ENCODE measurements around the gene ARID2.
A peak's percentile ranks its signal among the peaks of the same experiment; 100 is the strongest.

ARID2 gene, protein sequence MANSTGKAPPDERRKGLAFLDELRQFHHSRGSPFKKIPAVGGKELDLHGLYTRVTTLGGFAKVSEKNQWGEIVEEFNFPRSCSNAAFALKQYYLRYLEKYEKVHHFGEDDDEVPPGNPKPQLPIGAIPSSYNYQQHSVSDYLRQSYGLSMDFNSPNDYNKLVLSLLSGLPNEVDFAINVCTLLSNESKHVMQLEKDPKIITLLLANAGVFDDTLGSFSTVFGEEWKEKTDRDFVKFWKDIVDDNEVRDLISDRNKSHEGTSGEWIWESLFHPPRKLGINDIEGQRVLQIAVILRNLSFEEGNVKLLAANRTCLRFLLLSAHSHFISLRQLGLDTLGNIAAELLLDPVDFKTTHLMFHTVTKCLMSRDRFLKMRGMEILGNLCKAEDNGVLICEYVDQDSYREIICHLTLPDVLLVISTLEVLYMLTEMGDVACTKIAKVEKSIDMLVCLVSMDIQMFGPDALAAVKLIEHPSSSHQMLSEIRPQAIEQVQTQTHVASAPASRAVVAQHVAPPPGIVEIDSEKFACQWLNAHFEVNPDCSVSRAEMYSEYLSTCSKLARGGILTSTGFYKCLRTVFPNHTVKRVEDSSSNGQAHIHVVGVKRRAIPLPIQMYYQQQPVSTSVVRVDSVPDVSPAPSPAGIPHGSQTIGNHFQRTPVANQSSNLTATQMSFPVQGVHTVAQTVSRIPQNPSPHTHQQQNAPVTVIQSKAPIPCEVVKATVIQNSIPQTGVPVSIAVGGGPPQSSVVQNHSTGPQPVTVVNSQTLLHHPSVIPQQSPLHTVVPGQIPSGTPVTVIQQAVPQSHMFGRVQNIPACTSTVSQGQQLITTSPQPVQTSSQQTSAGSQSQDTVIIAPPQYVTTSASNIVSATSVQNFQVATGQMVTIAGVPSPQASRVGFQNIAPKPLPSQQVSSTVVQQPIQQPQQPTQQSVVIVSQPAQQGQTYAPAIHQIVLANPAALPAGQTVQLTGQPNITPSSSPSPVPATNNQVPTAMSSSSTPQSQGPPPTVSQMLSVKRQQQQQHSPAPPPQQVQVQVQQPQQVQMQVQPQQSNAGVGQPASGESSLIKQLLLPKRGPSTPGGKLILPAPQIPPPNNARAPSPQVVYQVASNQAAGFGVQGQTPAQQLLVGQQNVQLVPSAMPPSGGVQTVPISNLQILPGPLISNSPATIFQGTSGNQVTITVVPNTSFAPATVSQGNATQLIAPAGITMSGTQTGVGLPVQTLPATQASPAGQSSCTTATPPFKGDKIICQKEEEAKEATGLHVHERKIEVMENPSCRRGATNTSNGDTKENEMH (N-terminal part only)

DNA sequence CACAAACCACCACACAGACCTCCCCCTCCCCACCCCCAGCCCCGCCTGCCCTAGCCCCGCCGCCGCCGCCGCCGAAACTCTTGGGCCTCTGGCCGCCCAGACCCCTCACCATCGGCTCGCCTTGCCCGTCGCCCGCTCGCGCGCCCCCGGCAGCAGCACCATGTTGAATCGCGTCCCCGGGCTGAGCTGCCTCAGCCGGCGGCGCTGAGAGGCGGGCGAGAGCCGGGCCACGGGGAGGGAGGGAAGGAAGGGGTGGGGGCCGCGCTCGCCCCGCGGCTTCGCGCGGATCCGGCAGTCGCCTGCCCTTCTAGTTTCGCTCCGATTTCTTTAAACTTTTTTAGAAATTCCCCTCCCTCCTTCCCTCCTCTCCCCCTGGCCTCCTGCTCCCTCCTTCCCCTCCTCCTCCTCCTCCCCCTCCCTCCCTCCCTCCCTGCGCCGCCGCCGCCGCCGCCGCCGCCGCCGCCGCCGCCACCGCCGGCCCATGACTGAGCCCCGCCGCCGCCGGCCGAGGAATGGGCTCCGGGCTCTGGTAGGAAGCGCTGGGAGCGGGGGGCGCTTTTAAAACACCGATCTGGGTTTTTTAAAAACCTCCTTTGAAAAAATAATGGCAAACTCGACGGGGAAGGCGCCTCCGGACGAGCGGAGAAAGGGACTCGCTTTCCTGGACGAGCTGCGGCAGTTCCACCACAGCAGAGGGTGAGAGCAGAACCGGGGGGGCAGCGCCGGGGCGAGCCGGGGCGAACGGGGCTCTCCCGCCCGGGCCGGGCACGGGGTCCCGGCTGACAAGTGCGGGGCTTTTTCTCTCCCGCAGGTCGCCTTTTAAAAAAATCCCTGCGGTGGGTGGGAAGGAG lies at the start of gene ARID2:
Gene ARID2 (plus strand): TSS at position 474 of the 851 bp plus-strand sequence. CDS start 131 bp downstream, at position 605.
- peak; percentile 64 for DNase-seq

DNA sequence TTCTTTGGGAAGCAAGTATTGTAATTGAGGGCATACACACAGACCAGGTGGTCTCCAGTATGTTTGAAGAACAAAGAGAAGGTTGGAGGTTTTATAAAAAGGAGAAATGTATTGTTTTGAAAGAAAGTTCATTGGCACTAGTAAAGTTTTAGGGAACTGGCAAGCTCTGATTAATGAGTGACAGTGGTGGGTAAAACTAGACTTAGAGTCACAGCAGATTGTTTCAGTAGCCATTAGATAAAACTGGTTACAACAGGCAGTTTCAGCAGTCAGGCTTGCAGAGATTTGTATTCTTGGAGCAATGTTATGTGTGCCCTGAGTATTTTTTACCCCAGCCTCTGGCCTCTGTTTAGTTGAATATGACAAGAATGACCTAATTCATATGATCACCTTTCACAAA lies 49.1 kb upstream of the ARID2 start:
- DNase-seq = no peak

DNA sequence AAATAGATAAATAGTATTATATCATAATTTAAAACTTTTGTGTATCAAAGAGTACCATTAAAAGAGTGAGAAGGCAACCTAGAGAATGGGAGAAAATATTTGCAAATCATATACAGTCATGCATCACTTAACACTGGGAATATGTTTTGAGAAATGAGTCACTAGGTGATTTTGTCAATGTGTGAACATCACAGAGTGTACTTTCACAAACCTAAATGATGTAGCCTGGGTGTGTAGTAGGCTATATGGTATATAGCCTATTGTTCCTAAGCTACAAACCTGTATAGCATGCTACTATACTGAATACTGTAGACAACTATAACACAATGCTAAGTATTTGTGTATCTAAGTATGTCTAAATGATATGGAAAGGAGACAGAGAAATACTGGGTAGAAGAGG lies 48.0 kb upstream of the ARID2 start:
- DNase-seq = no peak

DNA sequence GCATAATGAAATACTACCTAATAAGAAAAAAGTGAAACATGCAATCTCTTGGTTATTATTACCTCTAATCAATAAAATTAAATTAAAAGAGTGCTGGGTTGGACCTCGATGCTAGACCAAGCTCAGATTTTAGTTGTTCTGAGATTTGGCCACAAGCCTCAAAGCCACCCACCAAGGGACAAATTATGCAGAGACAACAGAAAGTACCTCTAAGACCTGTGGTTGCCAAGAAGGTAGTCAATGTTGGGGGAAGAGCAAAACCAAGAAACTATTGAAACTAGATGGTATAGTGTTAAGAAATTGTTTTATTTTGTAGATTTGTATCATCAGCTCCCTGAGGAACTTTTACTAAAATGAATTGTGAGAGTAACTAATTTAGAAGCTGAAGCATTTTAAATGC lies 43.8 kb upstream of the ARID2 start:
- DNase-seq = no peak

DNA sequence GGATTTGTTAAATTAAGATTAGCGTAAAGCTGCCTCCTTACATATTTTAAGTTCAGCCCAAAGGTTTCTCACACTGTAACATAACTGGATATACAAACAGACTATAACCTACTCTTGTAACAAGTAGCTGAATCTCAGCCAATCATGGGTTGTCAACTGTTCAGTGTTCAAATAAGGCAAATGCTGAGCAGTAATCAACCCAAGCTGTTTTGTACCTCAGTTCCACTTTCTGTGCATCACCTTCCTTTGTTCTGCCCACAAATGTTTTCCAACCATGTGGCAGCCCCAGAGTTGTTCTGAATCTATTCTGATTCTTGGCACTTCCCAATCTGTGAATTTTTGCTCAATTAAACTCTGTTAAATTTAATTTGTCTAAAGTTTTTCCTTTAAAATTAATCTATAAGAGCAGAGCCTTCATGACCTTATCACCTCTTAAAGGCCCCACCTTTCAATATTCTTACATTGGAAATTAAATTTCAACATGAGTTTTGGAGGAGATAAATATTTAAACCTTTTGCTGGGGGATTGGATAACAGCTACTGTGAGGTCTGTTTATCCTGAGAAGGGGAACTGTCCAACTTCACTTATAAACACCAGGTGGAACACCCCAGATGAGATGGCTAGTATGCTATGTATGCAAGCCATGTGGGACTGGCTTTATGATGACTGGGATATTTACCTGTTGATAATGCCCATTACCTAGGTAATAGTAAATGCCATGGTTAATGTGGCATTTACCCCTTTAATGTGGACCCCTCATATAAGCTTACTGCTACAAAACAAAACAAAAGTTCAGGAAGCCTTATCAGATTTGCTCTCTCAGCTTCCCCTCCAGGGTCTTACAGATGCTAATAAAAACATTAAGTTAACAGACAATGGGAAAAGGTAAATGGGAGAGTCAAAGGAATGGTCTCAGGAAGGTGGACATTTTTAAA lies 42.2 kb upstream of the ARID2 start:
- DNase-seq = no peak

DNA sequence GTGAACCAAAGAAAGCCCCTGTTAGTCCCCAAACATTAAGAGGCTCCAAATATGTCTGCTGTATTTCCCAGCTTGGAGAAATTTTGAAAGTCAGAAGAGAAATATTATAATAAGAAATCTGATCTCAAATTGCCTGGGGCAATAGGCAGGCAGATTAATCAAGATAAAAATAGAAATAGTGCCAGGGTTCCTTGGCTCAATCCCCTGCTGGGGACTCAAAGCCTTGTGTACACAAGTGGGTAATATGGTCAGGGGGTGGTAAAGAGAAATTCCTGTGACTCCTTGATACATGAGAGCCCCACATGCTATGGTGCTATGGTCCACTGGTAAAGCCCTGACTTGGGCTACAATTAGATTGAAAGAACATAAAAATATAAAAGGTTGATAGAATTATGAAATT lies 41.3 kb upstream of the ARID2 start:
- DNase-seq = no peak

DNA sequence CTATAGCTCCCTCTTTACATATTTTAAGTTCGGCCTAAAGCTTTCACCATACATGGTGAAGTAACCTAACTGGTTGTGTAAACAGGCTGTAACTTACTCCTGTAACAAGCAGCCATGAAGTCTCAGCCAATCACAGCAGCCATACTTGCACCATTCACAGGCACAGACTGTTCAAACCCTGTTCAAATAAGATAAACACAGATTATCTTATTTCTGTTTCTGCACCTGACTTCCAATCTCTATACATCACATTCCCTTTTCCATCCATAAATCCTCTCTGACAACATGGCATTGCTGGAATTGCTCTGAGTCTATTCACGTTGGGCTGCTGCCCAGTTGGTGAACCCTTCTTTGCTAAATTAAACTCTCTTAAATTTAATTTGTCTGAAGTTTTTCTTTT lies 34.5 kb upstream of the ARID2 start:
- no peak for DNase-seq

DNA sequence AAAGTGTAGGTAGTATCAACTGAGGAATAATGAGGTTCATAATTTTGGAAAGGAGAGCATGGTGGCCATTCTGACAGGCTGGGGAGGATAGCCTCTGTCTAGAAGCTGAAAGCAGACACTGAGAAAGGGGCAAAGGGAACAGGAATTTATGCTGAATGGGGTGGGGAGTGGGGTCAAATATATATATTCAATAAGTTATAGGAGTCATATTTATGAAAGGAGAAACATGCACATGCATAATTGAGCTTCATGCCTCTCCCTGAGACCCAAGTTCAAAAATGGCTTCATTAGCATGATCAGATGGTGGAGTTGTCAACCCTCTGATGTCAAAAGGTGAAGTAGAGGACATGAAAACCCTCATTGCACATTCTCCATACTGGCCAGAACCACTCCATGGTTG lies 33.9 kb upstream of the ARID2 start:
- DNase-seq = no peak

DNA sequence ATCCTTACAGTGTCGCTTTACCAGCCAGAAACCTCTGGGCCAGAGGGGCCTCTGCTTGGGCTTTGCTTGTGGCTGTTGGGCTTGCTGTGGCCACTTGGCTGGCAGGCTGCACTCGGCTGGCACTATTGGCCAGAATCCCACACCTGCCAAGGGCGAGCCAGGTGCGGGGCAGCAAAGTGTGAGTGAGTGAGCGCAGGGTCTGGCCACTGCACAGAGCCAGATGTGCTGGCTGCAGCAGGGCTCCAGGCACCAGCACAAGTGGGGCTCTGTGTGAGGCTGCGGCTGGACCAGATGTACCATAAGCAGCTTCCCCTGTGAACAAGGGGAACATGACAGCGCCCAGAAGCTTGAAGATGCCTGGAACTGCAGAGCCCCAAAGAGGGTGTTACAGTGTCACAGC lies 33.5 kb upstream of the ARID2 start:
- no peak for DNase-seq

DNA sequence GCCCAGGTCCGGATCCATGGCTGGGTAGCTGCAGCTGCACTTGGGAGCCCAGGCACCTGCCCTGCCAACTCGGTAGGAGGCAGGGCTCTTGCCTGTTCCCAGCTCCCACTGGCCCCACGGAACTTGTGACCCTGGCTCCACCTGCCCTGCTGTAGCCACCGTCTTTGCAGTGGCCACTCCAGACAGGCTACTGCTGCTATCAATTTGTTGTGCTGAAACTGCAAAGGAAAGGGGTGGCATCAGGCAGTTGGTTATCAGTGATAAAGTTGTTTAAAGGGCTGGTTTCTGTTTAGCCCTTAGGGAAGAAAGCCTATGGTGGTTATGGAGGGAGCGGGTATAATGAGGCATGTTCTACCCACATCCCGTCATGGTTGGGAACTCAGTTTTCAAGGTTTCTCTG lies 32.1 kb upstream of the ARID2 start:
- no peak for DNase-seq

DNA sequence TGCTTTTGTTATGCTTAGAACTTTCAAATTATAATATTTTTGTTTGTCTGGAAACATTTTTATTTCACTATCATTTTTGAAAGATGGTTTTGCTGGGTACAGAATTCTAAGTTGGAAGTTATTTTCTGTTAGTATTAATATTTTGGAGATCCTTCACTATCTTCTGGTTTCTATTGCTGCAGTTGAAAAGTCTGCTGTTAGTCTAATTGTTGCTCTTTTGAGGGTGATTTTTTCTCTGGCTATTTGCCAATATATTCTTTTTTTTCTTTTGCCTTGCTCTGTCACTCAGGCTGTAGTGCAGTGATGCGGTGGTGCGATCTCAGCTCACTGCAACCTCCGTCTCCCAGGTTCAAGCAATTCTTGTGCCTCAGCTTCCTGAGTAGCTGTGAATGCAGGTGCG lies 28.2 kb upstream of the ARID2 start:
- DNase-seq = no peak

DNA sequence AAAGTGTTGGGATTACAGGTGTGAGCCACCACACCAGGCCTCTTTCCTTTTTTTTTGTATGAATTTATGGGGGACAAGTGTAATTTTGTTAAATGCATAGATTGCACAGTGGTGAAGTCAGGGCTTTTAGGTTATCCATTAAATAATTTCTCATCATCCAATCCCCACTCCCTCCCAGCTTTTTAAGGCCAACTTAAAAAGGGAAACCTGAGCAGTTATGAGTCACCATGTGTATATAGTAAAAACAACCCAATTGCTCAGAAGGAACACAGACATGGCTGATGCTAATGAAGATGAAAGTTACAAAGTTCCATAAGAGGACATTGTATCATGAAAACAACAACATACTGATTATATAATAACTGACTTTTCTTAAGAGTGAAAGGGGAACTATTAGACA lies 25.6 kb upstream of the ARID2 start:
- no peak for DNase-seq

DNA sequence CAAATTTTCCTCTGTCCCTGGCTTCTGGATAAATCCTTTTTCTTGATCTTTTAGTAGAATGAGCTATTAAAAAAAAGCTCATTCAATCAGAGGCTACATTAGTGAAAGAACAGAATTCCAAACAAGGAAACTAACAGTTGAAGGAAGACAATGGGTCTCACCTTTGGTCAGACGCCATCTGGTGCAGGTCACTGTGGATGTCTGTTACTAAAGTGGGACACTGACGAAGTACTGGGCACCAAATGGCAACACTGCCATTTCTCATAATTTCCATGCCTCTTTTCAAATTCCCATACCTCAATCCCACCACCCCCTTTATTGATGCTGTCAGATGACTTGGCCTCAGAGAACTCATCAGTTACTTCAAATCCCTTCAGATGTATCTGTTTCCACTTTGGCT lies 24.5 kb upstream of the ARID2 start:
- no peak for DNase-seq

DNA sequence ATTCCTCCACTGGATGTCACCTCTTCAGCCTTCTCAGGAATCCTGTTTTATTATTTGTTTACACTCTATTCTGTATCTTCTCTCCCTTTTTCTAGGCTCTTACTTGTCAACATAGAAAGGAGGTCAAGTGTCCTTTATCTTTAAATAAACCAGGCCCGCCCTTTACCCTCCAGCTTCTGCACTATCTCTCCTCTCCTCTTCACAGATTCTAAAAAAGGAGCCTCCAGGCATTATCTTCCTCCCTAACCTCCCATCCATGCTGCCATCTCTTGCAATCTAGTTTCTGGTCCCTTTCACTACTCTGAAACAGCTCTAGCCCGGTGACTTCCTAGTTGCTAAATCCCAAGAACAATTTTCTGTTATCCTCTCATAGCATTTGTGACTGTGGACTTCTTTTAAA lies 24.1 kb upstream of the ARID2 start:
- DNase-seq = no peak

DNA sequence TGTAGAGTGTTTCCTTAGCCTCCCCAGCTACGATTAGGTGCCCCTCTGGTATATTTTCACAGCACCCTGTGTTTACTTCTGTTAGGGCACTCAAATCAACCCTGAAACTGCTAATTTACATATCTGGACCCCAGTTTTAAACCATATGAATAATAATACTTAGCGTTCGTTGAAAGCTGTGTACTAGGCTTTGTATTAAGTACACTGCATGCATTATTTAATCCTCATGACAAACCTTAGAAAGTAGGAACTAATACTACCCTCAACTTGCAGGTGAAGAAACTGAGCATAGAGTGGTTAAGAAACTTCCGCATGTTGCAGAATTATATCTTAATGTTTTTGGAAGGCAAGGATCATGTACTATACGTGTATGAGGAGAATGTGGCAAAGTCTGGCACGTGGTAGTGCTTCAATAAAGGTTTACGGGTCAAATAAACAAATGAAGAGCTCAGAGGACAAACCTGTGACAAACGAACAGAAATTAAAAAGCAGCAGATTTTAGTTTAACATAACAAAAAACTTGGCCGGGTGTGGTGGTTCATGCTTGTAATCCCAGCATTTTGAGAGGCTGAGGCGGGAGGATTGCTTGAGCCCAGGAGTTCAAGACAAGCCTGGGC lies 22.2 kb upstream of the ARID2 start:
- no peak for DNase-seq

DNA sequence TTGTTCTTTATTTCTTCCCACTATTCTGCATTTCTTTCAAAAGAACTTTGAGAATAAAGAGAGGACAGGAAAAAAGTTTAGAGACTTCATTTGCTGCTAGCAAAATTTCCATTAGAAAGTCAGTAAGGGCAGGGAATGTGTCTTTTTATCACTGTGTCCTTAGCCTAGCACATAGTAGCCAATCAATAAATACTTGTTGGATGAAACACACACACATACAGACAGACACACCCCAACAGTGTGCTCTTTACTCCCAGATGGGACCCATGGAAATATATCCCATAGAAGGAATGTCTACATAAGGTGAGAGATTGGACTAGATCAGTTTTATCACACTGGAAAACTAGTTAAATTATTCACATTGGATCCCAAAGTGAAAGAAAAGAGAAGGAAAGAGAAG lies 21.1 kb upstream of the ARID2 start:
- DNase-seq = no peak

DNA sequence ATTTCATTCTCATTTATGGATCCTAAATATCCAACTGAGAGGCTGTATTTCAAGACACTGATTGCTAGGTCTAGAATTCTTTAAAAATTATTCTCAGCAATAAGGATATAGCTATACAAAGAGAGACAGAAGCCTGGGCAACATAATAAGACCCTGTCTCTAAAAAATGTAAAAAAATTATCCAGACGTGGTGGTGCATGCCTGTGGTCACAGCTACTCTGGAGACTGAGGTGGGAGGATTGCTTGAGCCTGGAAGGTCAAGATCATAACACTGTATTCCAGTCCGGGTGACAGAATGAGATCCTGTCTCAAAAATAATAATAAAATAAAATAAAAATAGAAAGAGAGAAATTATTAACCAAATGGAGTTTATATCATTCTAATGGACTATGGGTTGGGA lies 20.6 kb upstream of the ARID2 start:
- no peak for DNase-seq

DNA sequence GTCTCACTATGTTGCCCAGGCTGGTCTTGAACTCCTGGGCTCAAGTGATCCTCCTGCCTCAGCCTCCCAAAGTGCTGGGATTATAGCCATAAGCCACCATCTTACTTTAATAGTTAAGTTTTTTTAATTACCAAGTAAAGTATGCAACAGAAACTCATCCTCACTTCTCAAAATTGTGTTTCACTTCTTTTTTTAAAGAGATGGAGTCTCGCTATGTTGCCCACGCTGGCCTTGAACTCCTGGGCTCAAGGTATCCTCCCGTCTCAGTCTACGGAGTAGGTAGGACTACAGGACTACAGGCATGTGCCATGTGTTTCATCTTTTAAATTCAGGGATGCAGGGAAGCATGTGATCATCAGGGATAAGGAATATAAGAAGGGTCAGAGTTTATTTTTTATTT lies 17.2 kb upstream of the ARID2 start:
- DNase-seq = no peak

DNA sequence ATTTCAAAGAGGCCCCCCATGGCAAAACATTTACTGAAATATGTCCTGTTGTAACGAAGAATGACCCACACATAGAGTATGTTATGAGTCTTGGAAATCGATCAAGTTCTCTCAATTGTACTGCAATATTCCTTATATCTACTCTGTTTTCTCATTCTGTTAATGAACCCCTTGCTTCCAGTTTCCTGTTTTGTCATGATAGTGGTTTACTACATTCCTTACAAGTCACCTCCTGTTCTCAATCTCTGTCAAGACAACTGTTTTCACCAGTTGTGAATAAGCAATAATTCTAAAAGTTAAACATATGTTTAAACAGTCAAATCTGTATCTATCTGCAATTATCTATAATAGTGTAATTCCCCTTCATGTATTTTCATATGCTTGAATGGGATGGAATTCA lies 16.4 kb upstream of the ARID2 start:
- DNase-seq = no peak

DNA sequence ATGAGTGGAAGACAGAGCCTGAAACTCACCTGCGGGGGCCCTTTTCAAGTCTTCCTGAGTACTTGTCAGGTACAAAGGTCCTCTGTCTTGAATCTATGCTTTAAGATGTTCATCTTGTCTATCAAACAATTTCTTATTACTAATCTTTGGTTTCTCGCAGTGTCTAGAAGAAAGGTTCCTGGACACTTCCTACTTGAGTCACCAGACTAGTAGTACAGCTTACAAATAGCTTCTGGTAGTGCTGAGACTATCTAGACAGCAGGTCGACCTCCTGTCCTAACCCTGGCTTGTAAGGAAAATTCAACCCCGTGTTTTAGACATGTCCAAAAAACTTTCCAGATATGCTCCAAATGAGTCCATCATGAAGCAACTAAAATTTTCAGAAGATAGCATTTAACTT lies 11.2 kb upstream of the ARID2 start:
- no peak for DNase-seq

DNA sequence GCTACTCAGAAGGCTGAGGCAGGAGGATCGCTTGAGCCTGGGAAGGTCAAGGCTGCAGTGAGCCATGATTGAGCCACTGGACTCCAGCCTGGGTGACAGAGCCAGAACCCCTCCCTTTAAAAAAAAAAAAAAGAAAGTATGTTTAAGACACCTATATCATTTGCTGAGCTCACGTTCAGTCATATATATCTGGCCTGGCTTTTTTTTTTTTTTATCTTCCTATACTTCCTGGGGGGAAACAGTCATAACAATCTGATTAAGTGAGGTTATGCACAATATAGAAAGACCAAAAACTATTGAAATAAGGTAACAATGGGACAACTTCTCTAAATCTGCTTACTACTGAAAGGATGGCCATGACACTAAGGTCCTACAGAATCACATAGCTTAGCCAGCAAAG lies 9.4 kb upstream of the ARID2 start:
- DNase-seq = no peak

All from stimulated activated CD4-positive, alpha-beta T cell treated with anti-CD3 and anti-CD28 coated beads, Interleukin-1b, Interleukin-23, amount 100 ng/mL, for 48 hours (primary cell).